ENCODE data around the gene DDN. TPM values are rescaled to one million over a fixed set of nuclear protein-coding genes. Genes with fewer than 3 reads are reported as not detected.

DDN gene
- total RNA-seq, 1 donor from 2014 or later, result 0.26 TPM

GRCh38 chr12:48982397-48983080 lies 16.6 kb downstream of the DDN start:
- no peak for DNase-seq (ENCODE audit: low read depth, low spot score)

- no peak for DNase-seq (ENCODE audit: low read depth, low spot score)
Measured at GRCh38 chr12:48981757-48982157, 17.4 kb downstream of the DDN start.

GRCh38 chr12:48980953-48981756 lies 18.0 kb downstream of the DDN start:
- no peak for DNase-seq (ENCODE audit: low read depth, low spot score)

GRCh38 chr12:48980389-48980952 lies 18.7 kb downstream of the DDN start:
- DNase-seq (ENCODE audit: low read depth, low spot score), result no peak

GRCh38 chr12:48979602-48980388 lies 19.4 kb downstream of the DDN start:
- DNase-seq (ENCODE audit: low read depth, low spot score), result no peak

- no peak for DNase-seq (ENCODE audit: low read depth, low spot score)
Measured at GRCh38 chr12:48978741-48979601, 20.2 kb downstream of the DDN start.

GRCh38 chr12:48978291-48978740 lies 20.9 kb downstream of the DDN start, which contains the start of gene WNT1:
Gene WNT1, plus strand, starts transcription at chr12:48978322. Its CDS starts 329 bp downstream, at chr12:48978651.
- DNase-seq (ENCODE audit: low read depth, low spot score), result no peak

GRCh38 chr12:48977290-48978281 lies 21.6 kb downstream of the DDN start:
- DNase-seq (ENCODE audit: low read depth, low spot score), result no peak

- no peak for DNase-seq (ENCODE audit: low read depth, low spot score)
Measured at GRCh38 chr12:48973941-48974673, 25.1 kb downstream of the DDN start.

- DNase-seq (ENCODE audit: low read depth, low spot score), result no peak
Measured at GRCh38 chr12:48973531-48973930, 25.6 kb downstream of the DDN start.

- DNase-seq (ENCODE audit: low read depth, low spot score), result no peak
Measured at GRCh38 chr12:48972952-48973483, 26.2 kb downstream of the DDN start.

- no peak for DNase-seq (ENCODE audit: low read depth, low spot score)
Measured at GRCh38 chr12:48972213-48972951, 26.8 kb downstream of the DDN start.

GRCh38 chr12:48970702-48971334 lies 28.4 kb downstream of the DDN start:
- DNase-seq (ENCODE audit: low read depth, low spot score), result no peak

GRCh38 chr12:48969833-48970701 lies 29.1 kb downstream of the DDN start:
- no peak for DNase-seq (ENCODE audit: low read depth, low spot score)

GRCh38 chr12:48969160-48969771 lies 29.9 kb downstream of the DDN start:
- no peak for DNase-seq (ENCODE audit: low read depth, low spot score)

GRCh38 chr12:48968467-48968866 lies 30.7 kb downstream of the DDN start:
- DNase-seq (ENCODE audit: low read depth, low spot score), result no peak

All from pulmonary artery endothelial cell (primary cell).